Astrocyte of the cerebellum (primary cell): ENCODE data around the gene SERPINA1.

Source experiments
- DNase-seq: peaks from one replicate; pipeline ENCODE4 v3.0.0-alpha.2; 2011; ENCODE audit warnings: low read depth
- H3K4me3 ChIP-seq: 2 replicates; pipeline ENCODE4 v1.5.1; 2011; ENCODE audit warnings: mild to moderate bottlenecking, low read depth, low read length, moderate library complexity
- in situ Hi-C: cut with HindIII; loops from 2 replicates; pipeline ENCODE4 v1.10.0; 2017; ENCODE audit warnings: low sequenced_read_pairs
- TF ChIP-seq, protein P1 (sequence below): IDR thresholded peaks from 2 replicates; pipeline ENCODE4 v1.5.1; 2012; ENCODE audit warnings: low read length, low read depth, moderate library complexity, mild to moderate bottlenecking; ENCODE audit errors: missing control alignments

Gene SERPINA1

DNA sequence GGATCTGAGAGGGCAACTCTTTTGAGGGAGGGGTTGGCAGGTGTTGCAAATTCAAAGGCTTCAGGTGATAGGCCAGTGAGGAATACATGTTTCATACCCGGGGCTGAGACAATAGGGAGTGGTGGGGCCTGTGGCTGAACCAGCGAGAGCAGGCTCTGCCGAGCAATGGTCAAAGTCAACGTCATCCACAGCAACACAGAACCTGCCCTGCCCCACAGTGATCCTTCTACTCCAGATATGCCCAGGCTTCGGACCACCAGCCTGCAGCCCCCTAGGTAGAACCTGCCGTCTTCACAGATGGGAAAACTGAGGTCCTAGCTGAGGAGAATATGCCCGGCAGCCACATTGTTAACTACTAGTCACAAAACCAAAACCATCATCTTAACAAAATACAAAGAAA, 4.1 kb downstream of the SERPINA1 start:
- no peak overlapping the region for H3K4me3 ChIP-seq
- TF ChIP-seq, protein P1, sequence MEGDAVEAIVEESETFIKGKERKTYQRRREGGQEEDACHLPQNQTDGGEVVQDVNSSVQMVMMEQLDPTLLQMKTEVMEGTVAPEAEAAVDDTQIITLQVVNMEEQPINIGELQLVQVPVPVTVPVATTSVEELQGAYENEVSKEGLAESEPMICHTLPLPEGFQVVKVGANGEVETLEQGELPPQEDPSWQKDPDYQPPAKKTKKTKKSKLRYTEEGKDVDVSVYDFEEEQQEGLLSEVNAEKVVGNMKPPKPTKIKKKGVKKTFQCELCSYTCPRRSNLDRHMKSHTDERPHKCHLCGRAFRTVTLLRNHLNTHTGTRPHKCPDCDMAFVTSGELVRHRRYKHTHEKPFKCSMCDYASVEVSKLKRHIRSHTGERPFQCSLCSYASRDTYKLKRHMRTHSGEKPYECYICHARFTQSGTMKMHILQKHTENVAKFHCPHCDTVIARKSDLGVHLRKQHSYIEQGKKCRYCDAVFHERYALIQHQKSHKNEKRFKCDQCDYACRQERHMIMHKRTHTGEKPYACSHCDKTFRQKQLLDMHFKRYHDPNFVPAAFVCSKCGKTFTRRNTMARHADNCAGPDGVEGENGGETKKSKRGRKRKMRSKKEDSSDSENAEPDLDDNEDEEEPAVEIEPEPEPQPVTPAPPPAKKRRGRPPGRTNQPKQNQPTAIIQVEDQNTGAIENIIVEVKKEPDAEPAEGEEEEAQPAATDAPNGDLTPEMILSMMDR = no peak
- in situ Hi-C loops = no loop called here
- DNase-seq = no peak

DNA sequence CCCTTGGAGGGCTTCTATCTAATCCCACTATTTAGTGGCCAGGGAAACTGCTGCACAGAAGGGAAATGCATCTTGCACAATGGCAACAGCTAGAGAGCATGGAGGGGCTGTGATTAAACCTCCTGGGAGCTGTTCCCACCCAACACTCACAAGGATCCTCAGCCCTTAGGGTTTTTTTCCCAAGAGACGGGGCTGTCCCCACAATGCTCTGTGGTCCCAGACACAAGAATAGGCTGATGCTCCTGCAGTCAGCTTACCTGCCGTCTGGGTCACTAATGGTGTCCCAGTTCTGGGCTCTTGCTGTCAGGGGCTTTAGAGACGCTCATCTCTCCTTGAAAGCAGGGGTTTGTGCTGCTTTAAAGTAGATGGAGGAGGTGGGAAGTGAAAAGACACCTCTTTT, 4.6 kb downstream of the SERPINA1 start:
- in situ Hi-C loops = no loop called here
- no peak for DNase-seq
- TF ChIP-seq, protein P1 = no peak
- H3K4me3 ChIP-seq = no peak overlapping the region

DNA sequence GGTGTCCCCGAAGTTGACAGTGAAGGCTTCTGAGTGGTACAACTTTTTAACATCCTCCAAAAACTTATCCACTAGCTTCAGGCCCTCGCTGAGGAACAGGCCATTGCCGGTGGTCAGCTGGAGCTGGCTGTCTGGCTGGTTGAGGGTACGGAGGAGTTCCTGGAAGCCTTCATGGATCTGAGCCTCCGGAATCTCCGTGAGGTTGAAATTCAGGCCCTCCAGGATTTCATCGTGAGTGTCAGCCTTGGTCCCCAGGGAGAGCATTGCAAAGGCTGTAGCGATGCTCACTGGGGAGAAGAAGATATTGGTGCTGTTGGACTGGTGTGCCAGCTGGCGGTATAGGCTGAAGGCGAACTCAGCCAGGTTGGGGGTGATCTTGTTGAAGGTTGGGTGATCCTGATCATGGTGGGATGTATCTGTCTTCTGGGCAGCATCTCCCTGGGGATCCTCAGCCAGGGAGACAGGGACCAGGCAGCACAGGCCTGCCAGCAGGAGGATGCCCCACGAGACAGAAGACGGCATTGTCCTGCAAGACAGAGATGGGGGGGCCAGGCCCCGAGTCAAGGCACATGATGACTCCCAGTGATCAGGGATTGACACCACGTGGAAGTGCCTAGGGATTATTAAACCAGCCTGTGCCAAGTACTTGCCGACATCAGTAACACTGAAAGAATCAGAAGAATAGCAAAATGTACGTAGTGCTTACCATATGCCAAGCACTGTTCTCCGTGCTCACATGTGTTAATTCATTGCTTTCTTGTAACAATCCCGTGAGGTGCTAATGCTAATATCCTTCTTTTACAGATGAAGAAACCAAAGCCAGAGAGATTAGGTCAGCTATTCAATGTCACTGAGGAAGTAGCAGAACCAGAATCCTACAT, 5.4 kb downstream of the SERPINA1 start:
- no peak for DNase-seq
- H3K4me3 ChIP-seq = no peak overlapping the region
- TF ChIP-seq, protein P1 = no peak
- in situ Hi-C loops = no loop called here

GRCh38 chr14:94382099-94382715, 6.2 kb downstream of the SERPINA1 start:
- H3K4me3 ChIP-seq = no peak overlapping the region
- in situ Hi-C loops = no loop called here
- TF ChIP-seq, protein P1 = no peak
- DNase-seq = no peak

DNA sequence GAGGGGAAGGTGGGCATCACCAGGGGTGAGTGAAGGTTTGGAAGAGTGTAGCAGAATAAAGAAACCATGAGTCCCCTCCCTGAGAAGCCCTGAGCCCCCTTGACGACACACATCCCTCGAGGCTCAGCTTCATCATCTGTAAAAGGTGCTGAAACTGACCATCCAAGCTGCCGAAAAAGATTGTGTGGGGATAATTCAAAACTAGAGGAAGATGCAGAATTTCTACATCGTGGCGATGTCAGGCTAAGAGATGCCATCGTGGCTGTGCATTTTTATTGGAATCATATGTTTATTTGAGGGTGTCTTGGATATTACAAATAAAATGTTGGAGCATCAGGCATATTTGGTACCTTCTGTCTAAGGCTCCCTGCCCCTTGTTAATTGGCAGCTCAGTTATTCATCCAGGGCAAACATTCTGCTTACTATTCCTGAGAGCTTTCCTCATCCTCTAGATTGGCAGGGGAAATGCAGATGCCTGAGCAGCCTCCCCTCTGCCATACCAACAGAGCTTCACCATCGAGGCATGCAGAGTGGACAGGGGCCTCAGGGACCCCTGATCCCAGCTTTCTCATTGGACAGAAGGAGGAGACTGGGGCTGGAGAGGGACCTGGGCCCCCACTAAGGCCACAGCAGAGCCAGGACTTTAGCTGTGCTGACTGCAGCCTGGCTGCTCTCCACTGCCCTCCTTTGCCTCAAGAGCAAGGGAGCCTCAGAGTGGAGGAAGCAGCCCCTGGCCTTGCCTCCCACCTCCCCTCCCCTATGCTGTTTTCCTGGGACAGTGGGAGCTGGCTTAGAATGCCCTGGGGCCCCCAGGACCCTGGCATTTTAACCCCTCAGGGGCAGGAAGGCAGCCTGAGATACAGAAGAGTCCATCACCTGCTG, 7.0 kb downstream of the SERPINA1 start:
- DNase-seq = no peak
- no peak overlapping the region for H3K4me3 ChIP-seq
- TF ChIP-seq, protein P1 = no peak
- in situ Hi-C loops = no loop called here

DNA sequence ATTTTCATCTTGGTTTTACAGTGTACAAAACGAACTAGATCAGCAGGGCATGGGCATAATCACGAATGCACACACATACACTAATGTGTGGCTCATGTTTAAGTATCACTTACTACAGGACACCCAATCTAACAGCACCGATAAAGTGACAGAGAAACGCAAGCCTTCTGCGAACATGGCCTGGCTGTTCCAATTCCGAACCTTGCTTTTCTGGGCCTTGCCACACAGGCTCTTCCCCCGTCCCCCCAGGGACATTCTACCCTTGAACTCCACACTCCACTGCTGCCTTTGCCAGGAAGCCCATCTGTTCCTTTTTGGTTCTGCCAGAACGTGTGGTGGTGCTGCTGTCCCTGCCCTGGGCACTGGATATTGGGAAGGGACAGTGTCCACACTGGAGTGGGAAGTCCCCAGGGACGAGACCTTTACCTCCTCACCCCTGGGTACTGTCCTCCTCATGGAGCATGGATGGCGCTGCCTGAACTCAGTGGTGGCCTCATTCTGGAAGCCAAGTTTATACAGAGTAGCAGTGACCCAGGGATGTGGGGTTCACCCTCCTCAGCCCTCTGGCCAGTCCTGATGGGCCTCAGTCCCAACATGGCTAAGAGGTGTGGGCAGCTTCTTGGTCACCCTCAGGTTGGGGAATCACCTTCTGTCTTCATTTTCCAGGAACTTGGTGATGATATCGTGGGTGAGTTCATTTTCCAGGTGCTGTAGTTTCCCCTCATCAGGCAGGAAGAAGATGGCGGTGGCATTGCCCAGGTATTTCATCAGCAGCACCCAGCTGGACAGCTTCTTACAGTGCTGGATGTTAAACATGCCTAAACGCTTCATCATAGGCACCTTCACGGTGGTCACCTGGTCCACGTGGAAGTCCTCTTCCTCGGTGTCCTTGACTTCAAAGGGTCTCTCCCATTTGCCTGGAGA, 7.9 kb downstream of the SERPINA1 start:
- no peak for DNase-seq
- in situ Hi-C loops = no loop called here
- H3K4me3 ChIP-seq = no peak overlapping the region
- TF ChIP-seq, protein P1 = no peak
